Measurements from ENCODE around the gene KLRC1. TPM values are rescaled to one million over a fixed set of nuclear protein-coding genes. Genes with fewer than 3 reads are reported as not detected.

The KLRC1 gene
- total RNA-seq, 1 experiment from 2014 or later = not detected

DNA sequence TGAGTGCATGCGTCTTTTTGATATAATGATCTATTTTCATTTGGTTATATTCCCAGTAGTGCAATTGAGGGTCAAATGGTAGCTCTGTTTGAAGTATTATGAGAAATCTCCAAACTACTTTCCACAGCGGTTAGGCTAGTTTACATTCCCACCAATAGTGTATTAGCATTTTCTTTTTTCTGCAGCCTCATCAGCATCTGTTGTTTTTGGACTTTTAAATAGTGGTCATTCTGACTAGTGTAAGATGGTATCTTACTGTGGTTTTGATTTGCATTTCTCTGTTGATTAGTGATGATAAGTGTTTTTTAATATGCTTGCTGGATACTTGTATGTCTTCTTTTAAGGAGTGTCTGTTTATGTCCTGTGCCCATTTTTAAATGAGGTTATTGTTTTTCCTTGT, 3.7 kb upstream of the KLRC1 start:
- Histone ChIP-seq H3K4me2 (ENCODE audit: low read length) (no peak overlapping the region), H3K9me2 (ENCODE audit: insufficient read depth) (no peaks in the 10 kb centered on the region), H3K9me3 (ENCODE audit: control insufficient read depth in 1 of 2, insufficient read depth in 1 of 2, low read depth in 1 of 2, low read length in 2 of 2) (0 out of 4 replicates have a peak, but pooled peaks cover 4 to 6% of the 10 kb centered on the region in 2 experiments), H3K4me3 (replicated peaks in 1 of 2; ENCODE audit: low read depth in 1 of 2, low read length in 2 of 2) (no peak overlapping the region), H3K9ac (ENCODE audit: low read length) (no peak overlapping the region), H3K79me2 (ENCODE audit: insufficient read depth, low read length) (no peaks in the 10 kb centered on the region), H3K27ac (ENCODE audit: low read depth, low read length) (no peak overlapping the region), H2AFZ (ENCODE audit: low read depth, low read length, poor library complexity, severe bottlenecking) (no peak overlapping the region), H3K36me3 (ENCODE audit: control insufficient read depth in 1 of 2, insufficient read depth in 2 of 2, low read length in 2 of 2) (no peaks in the 10 kb centered on the region), H4K20me1 (ENCODE audit: insufficient read depth) (no peaks in the 10 kb centered on the region), H3K27me3 (ENCODE audit: insufficient read depth, low read length) (no peaks in the 10 kb centered on the region), H3K4me1 (ENCODE audit: control insufficient read depth in 1 of 2, insufficient read depth in 2 of 2, low read length in 2 of 2) (no peaks in the 10 kb centered on the region)
- no TSS peak for BruUV-seq (replicated peaks)
- POLR2A ChIA-PET = no interaction called here
- CTCF ChIA-PET = no interaction called here
- no peak for TF ChIP-seq TCF7L2 (IDR thresholded peaks at IDR 0.05; ENCODE audit: borderline replicate concordance, extremely low read depth, insufficient read depth, insufficient read length)
- TF ChIP-seq, protein P1, sequence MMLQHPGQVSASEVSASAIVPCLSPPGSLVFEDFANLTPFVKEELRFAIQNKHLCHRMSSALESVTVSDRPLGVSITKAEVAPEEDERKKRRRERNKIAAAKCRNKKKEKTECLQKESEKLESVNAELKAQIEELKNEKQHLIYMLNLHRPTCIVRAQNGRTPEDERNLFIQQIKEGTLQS (IDR thresholded peaks at IDR 0.05) = no peak
- no peak for TF ChIP-seq EZH2phosphoT487 (IDR thresholded peaks at IDR 0.05; ENCODE audit: borderline replicate concordance)
- TF ChIP-seq ELF1 (IDR thresholded peaks at IDR 0.05; ENCODE audit: borderline replicate concordance, low read depth) = no peak
- TF ChIP-seq, protein P2, sequence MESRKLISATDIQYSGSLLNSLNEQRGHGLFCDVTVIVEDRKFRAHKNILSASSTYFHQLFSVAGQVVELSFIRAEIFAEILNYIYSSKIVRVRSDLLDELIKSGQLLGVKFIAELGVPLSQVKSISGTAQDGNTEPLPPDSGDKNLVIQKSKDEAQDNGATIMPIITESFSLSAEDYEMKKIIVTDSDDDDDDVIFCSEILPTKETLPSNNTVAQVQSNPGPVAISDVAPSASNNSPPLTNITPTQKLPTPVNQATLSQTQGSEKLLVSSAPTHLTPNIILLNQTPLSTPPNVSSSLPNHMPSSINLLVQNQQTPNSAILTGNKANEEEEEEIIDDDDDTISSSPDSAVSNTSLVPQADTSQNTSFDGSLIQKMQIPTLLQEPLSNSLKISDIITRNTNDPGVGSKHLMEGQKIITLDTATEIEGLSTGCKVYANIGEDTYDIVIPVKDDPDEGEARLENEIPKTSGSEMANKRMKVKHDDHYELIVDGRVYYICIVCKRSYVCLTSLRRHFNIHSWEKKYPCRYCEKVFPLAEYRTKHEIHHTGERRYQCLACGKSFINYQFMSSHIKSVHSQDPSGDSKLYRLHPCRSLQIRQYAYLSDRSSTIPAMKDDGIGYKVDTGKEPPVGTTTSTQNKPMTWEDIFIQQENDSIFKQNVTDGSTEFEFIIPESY (IDR thresholded peaks at IDR 0.05; ENCODE audit: extremely low read depth, insufficient replicate concordance, low read length) = no peak
- TF ChIP-seq EGR1 (IDR thresholded peaks at IDR 0.05; ENCODE audit: low read depth) = no peak
- no peak for TF ChIP-seq ZNF274 (IDR thresholded peaks at IDR 0.05; ENCODE audit: low read depth, low read length)
- TF ChIP-seq CEBPB (IDR thresholded peaks at IDR 0.05; ENCODE audit: low read depth) = no peak
- TF ChIP-seq YY1 (IDR thresholded peaks at IDR 0.05; ENCODE audit: extremely low read depth, insufficient replicate concordance, low read depth, low read length) = no peak
- no peak for TF ChIP-seq SIN3A (IDR thresholded peaks at IDR 0.05; ENCODE audit: low read depth)
- TF ChIP-seq SRF (IDR thresholded peaks at IDR 0.05; ENCODE audit: low read depth) = no peak
- TF ChIP-seq POLR2AphosphoS5 (IDR thresholded peaks at IDR 0.05; ENCODE audit: low read depth, low read length) = no peak
- no peak for TF ChIP-seq ZFX (IDR thresholded peaks at IDR 0.05)
- no peak for TF ChIP-seq POLR2A (IDR thresholded peaks at IDR 0.05; ENCODE audit: borderline replicate concordance, extremely low read depth, insufficient read depth, insufficient read length)
- TF ChIP-seq, protein P3, sequence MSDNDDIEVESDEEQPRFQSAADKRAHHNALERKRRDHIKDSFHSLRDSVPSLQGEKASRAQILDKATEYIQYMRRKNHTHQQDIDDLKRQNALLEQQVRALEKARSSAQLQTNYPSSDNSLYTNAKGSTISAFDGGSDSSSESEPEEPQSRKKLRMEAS (IDR thresholded peaks at IDR 0.05) = no peak
- TF ChIP-seq RAD21 (IDR thresholded peaks at IDR 0.05; ENCODE audit: low read depth) = no peak
- TF ChIP-seq JUND (IDR thresholded peaks at IDR 0.05) = no peak
- no peak for TF ChIP-seq SP1 (IDR thresholded peaks at IDR 0.05; ENCODE audit: low read depth)
- no peak for TF ChIP-seq FOSL1 (IDR thresholded peaks at IDR 0.05; ENCODE audit: low read depth)
- no peak for TF ChIP-seq EZH2 (IDR thresholded peaks at IDR 0.05)
- no peak for ATAC-seq
- RAD21 ChIA-PET (ENCODE audit: low non-redundant PET in 1 of 2, low total read pairs in 2 of 2, uncharacterized antibody in 2 of 2, unreplicated experiment in 2 of 2) = no interaction called here
- no peak for DNase-seq (ENCODE audit: low read depth, low spot score)
- intact Hi-C loops (cut with micrococcal nuclease) = loop anchor here (10.0 kb wide), 1 partner anchor 52 kb away; the partner anchor contains the start of gene KLRC4

Data from HCT116 (cell line).